Measurements from ENCODE around the gene SPHKAP. TPM values are rescaled to one million over a fixed set of nuclear protein-coding genes. Genes with fewer than 3 reads are reported as not detected.
"Not testable (repeated sequence)": the region's sequence is repeated elsewhere in the genome, so short reads cannot be mapped to it uniquely, and the experiment has no call there.

Gene SPHKAP
- total RNA-seq, 1 donor from 2014 or later: not detected

GRCh38 chr2:228039752-228040534, 141.5 kb downstream of the SPHKAP start:
- intact Hi-C loops (cut with micrococcal nuclease): no loop called here

- intact Hi-C loops (cut with micrococcal nuclease): no loop called here
Observed at GRCh38 chr2:228038967-228039366, 142.5 kb downstream of the SPHKAP start.

- intact Hi-C loops (cut with micrococcal nuclease): no loop called here
Observed at GRCh38 chr2:228037915-228038314, 143.6 kb downstream of the SPHKAP start.

GRCh38 chr2:228023619-228024018, 157.9 kb downstream of the SPHKAP start:
- intact Hi-C loops (cut with micrococcal nuclease): no loop called here

GRCh38 chr2:228018311-228018710, 163.2 kb downstream of the SPHKAP start:
- intact Hi-C loops (cut with micrococcal nuclease): no loop called here

GRCh38 chr2:228017784-228018183, 163.7 kb downstream of the SPHKAP start:
- intact Hi-C loops (cut with micrococcal nuclease): no loop called here

GRCh38 chr2:228016402-228016801, 165.1 kb downstream of the SPHKAP start:
- intact Hi-C loops (cut with micrococcal nuclease): no loop called here

- intact Hi-C loops (cut with micrococcal nuclease): no loop called here
Observed at GRCh38 chr2:228015741-228016140, 165.7 kb downstream of the SPHKAP start.

- intact Hi-C loops (cut with micrococcal nuclease): no loop called here
Observed at GRCh38 chr2:227996366-227996765, 185.1 kb downstream of the SPHKAP start.

- intact Hi-C loops (cut with micrococcal nuclease): no loop called here
Observed at GRCh38 chr2:227990937-227991336, 190.6 kb downstream of the SPHKAP start.

GRCh38 chr2:227973241-227973640, 208.2 kb downstream of the SPHKAP start:
- intact Hi-C loops (cut with micrococcal nuclease): no loop called here

GRCh38 chr2:227971619-227972230, 209.8 kb downstream of the SPHKAP start:
- intact Hi-C loops (cut with micrococcal nuclease): no loop called here

- intact Hi-C loops (cut with micrococcal nuclease): no loop called here
Observed at GRCh38 chr2:227960317-227960716, 221.2 kb downstream of the SPHKAP start.

GRCh38 chr2:227942965-227943364, 238.5 kb downstream of the SPHKAP start:
- intact Hi-C loops (cut with micrococcal nuclease): no loop called here

- intact Hi-C loops (cut with micrococcal nuclease): no loop called here
Observed at GRCh38 chr2:227942021-227942420, 239.5 kb downstream of the SPHKAP start.

GRCh38 chr2:227939271-227940027, 242.0 kb downstream of the SPHKAP start:
- intact Hi-C loops (cut with micrococcal nuclease): no loop called here

- intact Hi-C loops (cut with micrococcal nuclease): not testable (repeated sequence)
Observed at GRCh38 chr2:227936249-227936648, 245.2 kb downstream of the SPHKAP start.

GRCh38 chr2:227933884-227934283, 247.6 kb downstream of the SPHKAP start:
- intact Hi-C loops (cut with micrococcal nuclease): no loop called here

GRCh38 chr2:227932403-227932802, 249.1 kb downstream of the SPHKAP start:
- intact Hi-C loops (cut with micrococcal nuclease): no loop called here

GRCh38 chr2:227932001-227932400, 249.5 kb downstream of the SPHKAP start:
- intact Hi-C loops (cut with micrococcal nuclease): no loop called here

Measured in T-helper 2 cell treated with Interferon-gamma antibody and Interleukin-4, amounts not matched to agents 100 ng/mL and 5 ng/mL, for 36 hours (primary cell).